ENCODE measurements around the gene KCNK13. TPM values are rescaled to one million over a fixed set of nuclear protein-coding genes. Genes with fewer than 3 reads are reported as not detected.

KCNK13 gene
- total and polyA plus RNA-seq, 2 experiments from 2014 or later = not detected

DNA sequence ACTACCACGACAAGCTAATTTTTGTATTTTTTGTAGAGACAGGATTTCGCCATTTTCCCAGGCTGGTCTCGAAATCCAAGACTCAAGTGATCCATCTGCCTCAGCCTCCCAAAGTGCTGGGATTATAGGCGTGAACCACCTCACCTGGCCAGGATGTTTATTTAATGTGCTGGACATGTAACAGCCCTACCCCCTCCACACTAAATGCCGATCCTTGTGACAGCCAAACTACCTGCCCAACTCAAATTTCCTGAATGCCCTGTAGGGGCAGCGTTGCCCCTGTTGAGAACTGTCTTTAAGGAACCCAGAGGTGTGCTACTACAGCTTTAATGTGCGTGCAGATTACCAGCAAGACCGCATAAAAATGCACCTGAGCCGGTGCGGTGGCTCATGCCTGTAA lies 48.1 kb downstream of the KCNK13 start:
- Histone ChIP-seq H3K9me3 (ENCODE audit: low read depth) (no peaks in the 10 kb centered on the region), H3K79me2 (ENCODE audit: insufficient read depth) (no peaks in the 10 kb centered on the region), H2AFZ (no peak overlapping the region), H3K9ac (no peak overlapping the region), H3K4me2 (ENCODE audit: unreplicated experiment) (no peak overlapping the region), H3K4me3 (no peak overlapping the region), H3K9me2 (ENCODE audit: insufficient read depth) (no peaks in the 10 kb centered on the region), H4K20me1 (ENCODE audit: insufficient read depth) (no peaks in the 10 kb centered on the region), H3K27me3 (replicated peaks; ENCODE audit: insufficient read depth) (peaks cover 11% of the 10 kb centered on the region), H3K4me1 (ENCODE audit: insufficient read depth) (peaks cover 11% of the 10 kb centered on the region), H3F3A (ENCODE audit: insufficient read depth) (peaks cover 5% of the 10 kb centered on the region; the same call in 1 of the 2 replicates), H3K36me3 (ENCODE audit: low read depth) (no peaks in the 10 kb centered on the region), H3K27ac (no peak overlapping the region)
- WGBS, 2 experiments (ENCODE audit: low coverage in 1 of 2, low lambda C conversion rate in 2 of 2, missing lambda C conversion rate in 2 of 2) = 51 to 53% methylated on average over 10 of the region's 10 CpGs
- no peak for DNase-seq
- in situ Hi-C loops (cut with MboI) = no loop called here
- TF ChIP-seq EZH2phosphoT487 (IDR thresholded peaks at IDR 0.05; ENCODE audit: insufficient read depth, low read depth) = no peak

- Histone ChIP-seq H3K36me3 (ENCODE audit: low read depth) (no peaks in the 10 kb centered on the region), H4K20me1 (ENCODE audit: insufficient read depth) (no peaks in the 10 kb centered on the region), H3K4me2 (ENCODE audit: unreplicated experiment) (peak overlapping the region; percentile 31), H3K9ac (no peak overlapping the region), H3F3A (ENCODE audit: insufficient read depth) (peaks cover 5% of the 10 kb centered on the region; the same call in 1 of the 2 replicates), H2AFZ (no peak overlapping the region), H3K4me1 (ENCODE audit: insufficient read depth) (peaks cover 11% of the 10 kb centered on the region), H3K27me3 (replicated peaks; ENCODE audit: insufficient read depth) (peaks cover 33% of the 10 kb centered on the region), H3K9me3 (ENCODE audit: low read depth) (no peaks in the 10 kb centered on the region), H3K9me2 (ENCODE audit: insufficient read depth) (no peaks in the 10 kb centered on the region), H3K4me3 (no peak overlapping the region), H3K27ac (no peak overlapping the region), H3K79me2 (ENCODE audit: insufficient read depth) (no peaks in the 10 kb centered on the region)
- TF ChIP-seq EZH2phosphoT487 (IDR thresholded peaks at IDR 0.05; ENCODE audit: insufficient read depth, low read depth) (0 out of 2 replicates have a peak, but pooled peaks have one; percentile 42), EZH2 (IDR thresholded peaks at IDR 0.05; ENCODE audit: insufficient read depth, poor library complexity, severe bottlenecking) (no peak)
- peak; percentile 93 for DNase-seq
- in situ Hi-C loops (cut with MboI) = no loop called here
- 20 to 23% methylated on average over 12 of the region's 12 CpGs for WGBS, 2 experiments (ENCODE audit: low coverage in 1 of 2, low lambda C conversion rate in 2 of 2, missing lambda C conversion rate in 2 of 2)
These were observed 50.2 kb downstream of the KCNK13 start for GRCh38 chr14:90111895-90112534.

GRCh38 chr14:90114554-90114953 lies 52.8 kb downstream of the KCNK13 start:
- Histone ChIP-seq H4K20me1 (ENCODE audit: insufficient read depth) (no peaks in the 10 kb centered on the region), H2AFZ (no peak overlapping the region), H3K79me2 (ENCODE audit: insufficient read depth) (no peaks in the 10 kb centered on the region), H3K4me1 (ENCODE audit: insufficient read depth) (peaks cover 11% of the 10 kb centered on the region), H3K4me2 (ENCODE audit: unreplicated experiment) (no peak overlapping the region), H3F3A (ENCODE audit: insufficient read depth) (peaks cover 5% of the 10 kb centered on the region; the same call in 1 of the 2 replicates), H3K4me3 (no peak overlapping the region), H3K9me2 (ENCODE audit: insufficient read depth) (no peaks in the 10 kb centered on the region), H3K9me3 (ENCODE audit: low read depth) (no peaks in the 10 kb centered on the region), H3K36me3 (ENCODE audit: low read depth) (no peaks in the 10 kb centered on the region), H3K27me3 (replicated peaks; ENCODE audit: insufficient read depth) (peaks cover 37% of the 10 kb centered on the region), H3K9ac (no peak overlapping the region), H3K27ac (no peak overlapping the region)
- peak; percentile 21 for DNase-seq
- in situ Hi-C loops (cut with MboI) = no loop called here
- no peak for TF ChIP-seq EZH2 (IDR thresholded peaks at IDR 0.05; ENCODE audit: insufficient read depth, poor library complexity, severe bottlenecking)
- no peak for TF ChIP-seq EZH2phosphoT487 (IDR thresholded peaks at IDR 0.05; ENCODE audit: insufficient read depth, low read depth)
- 64 to 65% methylated on average over 5 of the region's 5 CpGs for WGBS, 2 experiments (ENCODE audit: low coverage in 1 of 2, low lambda C conversion rate in 2 of 2, missing lambda C conversion rate in 2 of 2)

- Histone ChIP-seq H3K9me3 (ENCODE audit: low read depth) (no peaks in the 10 kb centered on the region), H3F3A (ENCODE audit: insufficient read depth) (peaks cover 5% of the 10 kb centered on the region; the same call in 1 of the 2 replicates), H3K4me1 (ENCODE audit: insufficient read depth) (peaks cover 11% of the 10 kb centered on the region), H3K79me2 (ENCODE audit: insufficient read depth) (no peaks in the 10 kb centered on the region), H3K9ac (no peak overlapping the region), H4K20me1 (ENCODE audit: insufficient read depth) (no peaks in the 10 kb centered on the region), H3K36me3 (ENCODE audit: low read depth) (no peaks in the 10 kb centered on the region), H2AFZ (no peak overlapping the region), H3K4me2 (ENCODE audit: unreplicated experiment) (no peak overlapping the region), H3K4me3 (no peak overlapping the region), H3K27ac (no peak overlapping the region), H3K27me3 (replicated peaks; ENCODE audit: insufficient read depth) (peaks cover 40% of the 10 kb centered on the region), H3K9me2 (ENCODE audit: insufficient read depth) (no peaks in the 10 kb centered on the region)
- 20 to 28% methylated on average over 1 of the region's 1 CpG for WGBS, 2 experiments (ENCODE audit: low coverage in 1 of 2, low lambda C conversion rate in 2 of 2, missing lambda C conversion rate in 2 of 2)
- in situ Hi-C loops (cut with MboI) = no loop called here
- DNase-seq = no peak
- TF ChIP-seq EZH2phosphoT487 (IDR thresholded peaks at IDR 0.05; ENCODE audit: insufficient read depth, low read depth) = no peak
- TF ChIP-seq EZH2 (IDR thresholded peaks at IDR 0.05; ENCODE audit: insufficient read depth, poor library complexity, severe bottlenecking) = no peak
These were observed 54.0 kb downstream of the KCNK13 start for GRCh38 chr14:90115780-90116179.
